CD4-positive, alpha-beta T cell treated with Interleukin-15 for 4 hours (primary cell): Measurements from ENCODE around the gene CDRT15.
A peak's percentile ranks its signal among the peaks of the same experiment; 100 is the strongest.
"Not testable (repeated sequence)": the region's sequence is repeated elsewhere in the genome, so short reads cannot be mapped to it uniquely, and the experiment has no call there.

Source experiments
- DNase-seq: peaks from one replicate; pipeline ENCODE4 v3.0.0-alpha.2; 2020; ENCODE audit warnings: low spot score

Gene CDRT15

GRCh38 chr17:14206891-14207290, 29.8 kb downstream of the CDRT15 start:
- no peak for DNase-seq

DNA sequence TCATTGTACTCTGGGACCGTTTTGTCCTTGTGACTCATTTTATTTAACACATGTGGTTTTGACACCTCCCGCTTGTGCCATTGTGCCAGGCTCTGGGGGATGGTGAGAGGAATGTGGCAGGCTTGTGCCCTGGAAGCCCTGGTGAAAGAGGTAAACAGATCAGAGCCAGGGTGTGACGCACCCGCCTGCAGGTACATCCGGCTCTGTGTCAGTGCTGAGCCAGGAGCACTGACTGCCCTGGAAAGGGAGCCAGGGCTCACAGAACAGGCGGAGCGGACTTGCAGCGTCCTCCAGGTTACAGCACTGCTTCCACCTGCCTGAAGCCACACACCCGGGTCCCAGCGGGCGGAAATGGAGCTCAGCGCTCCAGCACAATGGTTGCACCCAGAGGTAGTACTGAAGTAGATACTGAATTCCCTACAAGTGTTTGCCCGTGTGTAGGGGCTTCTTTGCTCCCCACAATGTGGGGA, 30.6 kb downstream of the CDRT15 start:
- peak; percentile 82 for DNase-seq

GRCh38 chr17:14205380-14205779, 31.3 kb downstream of the CDRT15 start:
- DNase-seq = no peak

DNA sequence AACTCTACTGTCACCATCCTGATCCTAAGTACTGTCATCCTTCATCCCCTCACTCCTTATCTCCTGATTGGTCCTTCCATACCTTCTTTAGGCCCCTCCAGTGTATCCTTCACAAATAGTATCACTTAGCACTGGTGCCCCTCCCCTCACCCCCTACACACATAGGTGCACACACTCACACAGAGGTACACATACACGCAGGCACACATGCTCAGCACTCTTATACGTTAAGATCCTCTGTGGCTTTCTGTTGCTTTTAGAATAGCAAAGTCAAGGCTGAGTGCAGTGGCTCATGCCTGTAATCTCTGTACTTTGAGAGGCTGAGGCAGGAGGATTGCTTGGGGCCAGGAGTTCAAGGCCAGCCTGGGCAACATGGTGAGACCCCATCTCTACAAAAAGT, 32.1 kb downstream of the CDRT15 start:
- DNase-seq = no peak

DNA sequence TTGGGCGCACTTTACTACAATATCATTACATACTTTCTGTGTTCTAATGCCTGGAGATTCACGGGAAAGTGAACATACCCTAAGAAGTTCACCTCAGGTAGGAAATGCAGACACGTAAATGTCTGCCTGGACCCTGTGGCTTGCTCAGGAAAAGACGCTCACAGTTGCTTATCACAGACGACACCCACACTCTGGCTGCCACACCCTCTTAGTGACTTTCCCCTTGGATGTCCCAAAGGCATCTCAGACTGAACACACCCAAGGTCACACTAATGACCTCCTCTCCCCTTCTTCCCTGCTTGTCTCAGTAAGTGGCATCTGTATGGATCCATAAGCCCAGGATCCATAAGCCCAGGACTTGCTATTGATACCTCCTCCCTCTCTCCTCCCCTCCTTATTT, 32.6 kb downstream of the CDRT15 start:
- DNase-seq = no peak

DNA sequence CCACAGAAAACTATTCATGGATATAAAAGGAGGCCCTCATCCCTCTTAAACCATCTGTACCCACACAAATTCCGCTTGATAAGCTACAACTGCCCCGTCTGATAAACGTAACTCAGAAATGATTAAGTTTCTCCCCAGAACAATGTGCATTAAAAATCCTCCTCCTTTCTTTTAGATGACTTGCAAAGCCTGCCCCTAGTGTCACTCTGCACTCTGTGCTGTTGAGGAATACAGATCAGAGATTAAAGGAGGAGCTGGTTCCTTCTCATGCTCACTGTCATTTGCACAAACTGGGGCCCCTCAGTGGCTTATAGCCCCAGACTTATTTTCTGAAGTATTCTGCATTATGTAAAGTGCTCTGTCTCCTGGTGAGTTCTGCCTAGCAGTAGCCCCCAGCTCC, 33.3 kb downstream of the CDRT15 start:
- peak; percentile 45 for DNase-seq

GRCh38 chr17:14202388-14203166, 34.1 kb downstream of the CDRT15 start:
- DNase-seq = no peak

DNA sequence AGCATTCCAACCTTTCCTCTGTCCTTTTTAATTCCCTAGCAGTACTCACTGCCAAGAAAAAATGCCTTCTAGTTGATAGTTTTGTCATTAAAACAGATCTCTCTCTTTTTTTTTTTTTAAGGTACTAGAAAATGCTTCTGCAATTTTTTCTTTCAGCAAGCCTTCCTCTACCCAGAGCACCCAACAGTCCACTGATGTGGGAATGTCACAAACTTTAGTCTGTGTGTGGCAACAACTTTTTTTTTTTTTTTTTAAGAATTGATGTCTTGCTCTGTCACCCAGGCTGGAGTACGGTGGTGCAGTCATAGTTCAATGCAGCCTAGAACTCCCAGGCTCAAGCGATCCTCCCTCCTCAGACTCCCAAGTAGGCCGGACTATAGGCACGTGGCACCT, 34.7 kb downstream of the CDRT15 start:
- no peak for DNase-seq

DNA sequence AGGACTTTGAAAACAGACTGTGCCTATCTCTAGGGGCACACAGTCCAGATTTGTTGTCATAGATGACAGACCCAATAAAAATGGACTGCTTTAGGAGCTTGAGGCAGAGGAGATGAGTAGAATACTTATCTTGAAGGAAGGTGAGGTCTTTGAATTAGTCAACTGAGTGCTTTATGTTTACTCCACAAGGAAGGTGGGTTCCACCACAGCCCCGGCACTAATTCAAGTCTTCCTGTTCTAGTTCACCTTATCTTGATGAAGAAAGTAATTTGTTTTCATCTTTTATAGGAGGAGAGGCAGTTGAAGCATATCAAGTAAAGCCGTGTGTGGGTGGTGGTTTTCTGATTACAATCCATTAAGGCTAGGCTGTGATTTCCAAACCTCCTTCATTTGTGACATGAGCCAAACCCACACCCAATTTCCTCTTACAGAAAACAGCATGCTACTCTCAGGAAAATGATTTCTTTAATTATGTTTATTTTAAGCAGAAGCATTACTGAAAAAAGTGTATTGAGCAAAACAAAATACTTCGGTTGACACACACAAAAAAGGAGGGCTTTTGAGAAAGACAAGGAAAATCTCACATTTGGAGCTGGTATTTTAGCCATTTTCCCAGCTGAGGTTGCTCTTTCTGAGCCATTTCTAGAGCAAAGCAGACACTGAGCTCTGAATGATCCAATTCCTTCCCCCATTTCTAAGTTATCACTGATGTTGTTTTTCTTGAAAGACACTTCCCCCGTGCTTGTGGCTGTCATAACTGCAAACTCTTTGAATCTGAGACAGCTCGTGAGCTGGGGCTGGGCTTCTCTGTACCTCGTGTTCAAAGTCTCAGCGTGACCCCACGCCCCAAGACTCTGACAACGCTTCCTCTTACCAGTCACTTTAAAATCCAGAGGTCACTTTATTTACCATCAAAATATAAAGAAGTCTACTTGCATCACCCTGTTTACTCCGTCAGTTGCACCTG, 35.4 kb downstream of the CDRT15 start:
- peak; percentile 67 for DNase-seq

GRCh38 chr17:14200354-14200753, 36.3 kb downstream of the CDRT15 start:
- DNase-seq = no peak

DNA sequence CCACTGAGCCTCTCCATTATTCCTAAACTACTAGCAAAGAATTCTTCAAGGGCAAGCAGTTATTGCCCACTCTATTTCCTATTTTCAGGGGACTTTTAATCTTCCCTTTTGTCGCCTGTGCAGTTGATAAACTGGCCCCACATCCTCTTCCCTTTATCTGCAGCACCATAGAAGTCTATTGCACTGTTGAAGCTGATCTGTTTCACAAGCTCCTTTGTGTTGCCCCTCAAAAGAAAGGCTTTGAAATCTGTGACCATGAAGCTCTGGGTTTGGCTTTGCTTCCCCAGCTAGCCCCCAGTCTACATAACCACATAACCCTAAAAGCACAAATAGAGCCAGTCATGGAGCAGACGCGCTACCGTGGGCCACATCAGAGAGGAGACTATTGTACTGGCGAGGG, 37.1 kb downstream of the CDRT15 start:
- DNase-seq = no peak

GRCh38 chr17:14198575-14198974, 38.1 kb downstream of the CDRT15 start:
- no peak for DNase-seq

DNA sequence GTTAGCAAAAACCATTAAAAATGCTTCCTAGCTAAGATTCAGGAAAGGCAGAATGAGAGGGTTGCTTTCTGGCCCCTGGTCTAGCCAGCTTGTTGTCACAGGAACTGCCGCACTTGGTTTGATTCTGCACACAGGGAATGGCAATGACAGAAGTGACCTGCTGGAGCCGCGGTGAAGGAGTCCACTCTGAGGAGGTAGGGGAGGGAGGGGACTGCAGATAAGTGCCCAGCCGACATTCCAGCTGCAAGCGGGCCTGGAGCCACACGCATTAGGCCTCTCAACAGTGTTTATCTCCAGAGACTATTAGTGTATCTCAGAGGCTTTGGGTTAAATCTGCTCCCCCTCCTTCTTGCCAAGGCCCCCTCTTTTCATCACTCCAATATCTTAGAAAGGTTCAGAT, 38.6 kb downstream of the CDRT15 start:
- DNase-seq = no peak

- peak; percentile 45 for DNase-seq
These were observed 39.1 kb downstream of the CDRT15 start for GRCh38 chr17:14197586-14197985.

- no peak for DNase-seq
These were observed 39.6 kb downstream of the CDRT15 start for GRCh38 chr17:14197057-14197456.

DNA sequence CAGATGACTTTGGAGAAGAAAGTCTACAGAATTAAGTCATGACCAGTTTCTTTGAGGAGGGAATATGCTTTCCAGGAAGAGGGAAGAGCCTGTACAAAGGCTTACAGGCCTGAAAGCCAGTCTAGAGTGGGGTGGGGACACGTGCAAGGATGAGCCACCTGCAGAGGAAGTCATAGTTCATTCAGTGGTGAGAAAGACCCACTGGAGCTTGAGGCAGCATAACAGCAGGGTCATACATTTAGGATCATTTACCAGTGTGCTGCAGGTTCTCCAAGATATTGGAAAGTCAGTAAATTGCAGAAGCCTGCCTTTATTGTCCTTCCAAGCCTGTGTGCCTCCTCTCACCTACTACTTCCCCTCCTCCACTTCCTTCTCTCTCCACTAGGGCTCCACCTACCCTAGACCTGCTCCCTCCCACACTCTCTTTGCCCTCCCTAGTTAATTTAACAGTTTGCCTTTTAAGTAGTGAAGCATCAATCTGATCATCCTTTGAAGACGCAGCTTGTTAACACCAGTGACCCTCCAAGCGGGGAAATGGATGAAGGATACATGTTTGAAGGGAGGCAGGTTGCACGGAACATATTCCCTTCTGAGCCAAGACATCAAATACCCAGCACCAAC, 40.2 kb downstream of the CDRT15 start:
- DNase-seq = no peak

GRCh38 chr17:14192636-14193344, 43.9 kb downstream of the CDRT15 start:
- not testable (repeated sequence) for DNase-seq

DNA sequence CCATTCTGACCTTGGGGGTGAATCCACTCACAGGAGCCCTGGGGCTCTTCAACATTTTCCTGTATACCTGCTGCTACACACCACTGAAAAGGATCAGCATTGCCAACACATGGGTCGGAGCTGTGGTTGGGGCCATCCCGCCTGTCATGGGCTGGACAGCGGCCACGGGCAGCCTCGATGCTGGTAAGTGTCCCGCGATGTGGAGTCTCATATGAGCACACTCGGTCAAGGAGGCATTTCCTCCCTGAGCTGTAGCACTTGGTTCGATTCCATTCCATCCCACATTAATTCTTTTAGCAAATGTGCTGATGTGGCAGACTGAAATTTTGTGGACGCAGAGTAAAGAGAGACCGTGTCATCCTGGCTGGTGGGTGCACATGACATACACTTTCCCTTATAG, 44.6 kb downstream of the CDRT15 start:
- not testable (repeated sequence) for DNase-seq

GRCh38 chr17:14191469-14191868, 45.2 kb downstream of the CDRT15 start:
- not testable (repeated sequence) for DNase-seq

- not testable (repeated sequence) for DNase-seq
These were observed 45.9 kb downstream of the CDRT15 start for GRCh38 chr17:14190774-14191173.

DNA sequence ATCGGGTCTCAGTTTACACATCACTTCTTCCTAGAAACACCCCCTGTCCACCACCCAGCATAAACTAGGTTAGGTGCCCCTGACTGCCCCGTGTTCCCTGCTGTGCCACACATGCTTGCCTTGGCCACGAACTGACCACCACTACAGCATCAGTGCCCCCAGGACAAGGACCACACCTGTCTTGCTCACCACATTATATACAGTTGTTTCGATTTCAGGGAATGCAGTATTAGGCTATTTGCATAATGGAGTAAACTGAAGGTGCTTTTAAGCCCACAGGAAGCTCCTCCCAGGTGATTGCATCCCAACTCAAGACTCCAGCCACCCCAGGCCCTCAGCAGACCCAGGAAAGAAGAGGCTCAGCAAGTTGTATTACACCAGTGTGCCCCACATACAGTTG, 50.2 kb downstream of the CDRT15 start:
- not testable (repeated sequence) for DNase-seq
